ENCODE measurements around the gene EFHD2.

DNA sequence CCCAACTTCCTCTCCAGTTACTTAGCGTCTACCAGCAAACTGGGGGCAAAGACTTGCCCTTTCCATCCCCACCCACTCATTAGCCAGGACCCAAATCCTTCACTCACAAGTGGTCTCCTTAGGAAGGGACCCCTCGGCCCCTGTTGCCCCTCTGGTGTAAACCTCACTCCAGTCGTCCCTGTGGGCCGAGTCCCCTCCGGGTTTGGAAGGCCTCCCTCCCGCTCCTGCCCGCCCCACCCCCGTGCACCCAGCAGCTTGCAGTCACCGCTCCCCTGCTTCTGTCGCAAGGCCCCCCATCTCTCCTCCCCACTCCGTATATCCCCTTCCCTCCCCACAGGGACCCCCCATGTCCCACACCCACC is 1.2 kb downstream of the EFHD2 start:
- no peak for TF ChIP-seq POLR2A (IDR thresholded peaks at IDR 0.05)
- TF ChIP-seq, protein P1, sequence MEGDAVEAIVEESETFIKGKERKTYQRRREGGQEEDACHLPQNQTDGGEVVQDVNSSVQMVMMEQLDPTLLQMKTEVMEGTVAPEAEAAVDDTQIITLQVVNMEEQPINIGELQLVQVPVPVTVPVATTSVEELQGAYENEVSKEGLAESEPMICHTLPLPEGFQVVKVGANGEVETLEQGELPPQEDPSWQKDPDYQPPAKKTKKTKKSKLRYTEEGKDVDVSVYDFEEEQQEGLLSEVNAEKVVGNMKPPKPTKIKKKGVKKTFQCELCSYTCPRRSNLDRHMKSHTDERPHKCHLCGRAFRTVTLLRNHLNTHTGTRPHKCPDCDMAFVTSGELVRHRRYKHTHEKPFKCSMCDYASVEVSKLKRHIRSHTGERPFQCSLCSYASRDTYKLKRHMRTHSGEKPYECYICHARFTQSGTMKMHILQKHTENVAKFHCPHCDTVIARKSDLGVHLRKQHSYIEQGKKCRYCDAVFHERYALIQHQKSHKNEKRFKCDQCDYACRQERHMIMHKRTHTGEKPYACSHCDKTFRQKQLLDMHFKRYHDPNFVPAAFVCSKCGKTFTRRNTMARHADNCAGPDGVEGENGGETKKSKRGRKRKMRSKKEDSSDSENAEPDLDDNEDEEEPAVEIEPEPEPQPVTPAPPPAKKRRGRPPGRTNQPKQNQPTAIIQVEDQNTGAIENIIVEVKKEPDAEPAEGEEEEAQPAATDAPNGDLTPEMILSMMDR (IDR thresholded peaks at IDR 0.05) = no peak
